Mesenteric fat pad (tissue), 1 donor: ENCODE results near the gene CYLC2. TPM values are rescaled to one million over a fixed set of nuclear protein-coding genes. Genes with fewer than 3 reads are reported as not detected.

ENCODE experiments used
- DNase-seq: peaks from one replicate; pipeline ENCODE4 v3.0.0-alpha.2; 2020; ENCODE audit warnings: low spot score
- long read RNA-seq: library from polyadenylated mRNA; unstranded; transcript quantifications from one replicate; pipeline ENCODE4 v2.0.0, GENCODE V29; 2020
- total RNA-seq: library from RNA; stranded (reverse); fragmentation: NEBNext Ultra II Directional; extraction: Animal tissue kit (Norgen Biotek cat#: 25700); gene quantifications from one replicate; pipeline ENCODE4 v1.2.1, GENCODE V29; 2021
- donor health status: DM: yes; HTN: yes; CAD: no.

Gene CYLC2, protein sequence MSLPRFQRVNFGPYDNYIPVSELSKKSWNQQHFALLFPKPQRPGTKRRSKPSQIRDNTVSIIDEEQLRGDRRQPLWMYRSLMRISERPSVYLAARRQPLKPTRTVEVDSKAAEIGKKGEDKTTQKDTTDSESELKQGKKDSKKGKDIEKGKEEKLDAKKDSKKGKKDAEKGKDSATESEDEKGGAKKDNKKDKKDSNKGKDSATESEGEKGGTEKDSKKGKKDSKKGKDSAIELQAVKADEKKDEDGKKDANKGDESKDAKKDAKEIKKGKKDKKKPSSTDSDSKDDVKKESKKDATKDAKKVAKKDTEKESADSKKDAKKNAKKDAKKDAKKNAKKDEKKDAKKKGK
- total RNA-seq, result not detected
- long read RNA-seq, result 0 reads

DNA sequence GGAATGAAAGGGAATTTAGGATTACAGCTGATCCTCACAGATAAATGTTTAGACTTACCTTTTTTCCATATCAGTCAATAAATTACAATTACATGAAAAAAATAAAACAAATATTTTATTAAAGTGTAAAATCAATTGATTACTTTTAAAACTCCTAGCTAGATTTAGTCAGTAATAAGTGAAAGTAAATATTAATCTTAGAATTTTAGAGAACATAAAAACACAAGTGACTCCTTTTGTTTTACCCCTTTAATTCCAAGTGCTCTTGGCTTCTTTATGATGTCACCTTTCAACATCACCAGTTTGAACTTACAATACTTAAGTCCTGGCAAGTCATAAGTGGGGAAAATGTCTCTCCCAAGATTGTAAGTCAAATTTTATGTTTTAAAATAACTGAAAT is at the start of gene CYLC2:
Gene CYLC2, plus strand, starts transcription at position 301 of the 400 bp plus-strand sequence. Its CDS starts 48 bp downstream, at position 349.
- DNase-seq, result no peak

DNA sequence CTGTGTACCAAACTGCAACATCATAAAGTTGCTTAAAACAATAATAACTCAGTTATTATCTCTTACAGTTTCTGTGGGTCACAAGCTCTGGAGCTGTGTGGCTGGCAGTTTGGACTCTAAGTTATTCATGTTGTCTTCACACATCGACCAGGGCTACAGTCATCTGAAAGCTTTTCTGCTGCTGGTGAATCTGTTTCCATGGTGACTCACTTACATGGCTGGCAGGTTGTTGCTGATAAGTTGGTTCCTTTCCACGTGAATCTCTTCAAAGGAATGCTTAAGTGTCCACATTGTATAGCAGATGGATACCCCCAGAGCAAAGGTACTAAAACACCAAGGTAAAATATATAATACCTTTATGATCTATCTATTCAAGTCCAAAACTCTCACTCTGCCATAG is 44.8 kb upstream of the CYLC2 start:
- DNase-seq, result no peak

DNA sequence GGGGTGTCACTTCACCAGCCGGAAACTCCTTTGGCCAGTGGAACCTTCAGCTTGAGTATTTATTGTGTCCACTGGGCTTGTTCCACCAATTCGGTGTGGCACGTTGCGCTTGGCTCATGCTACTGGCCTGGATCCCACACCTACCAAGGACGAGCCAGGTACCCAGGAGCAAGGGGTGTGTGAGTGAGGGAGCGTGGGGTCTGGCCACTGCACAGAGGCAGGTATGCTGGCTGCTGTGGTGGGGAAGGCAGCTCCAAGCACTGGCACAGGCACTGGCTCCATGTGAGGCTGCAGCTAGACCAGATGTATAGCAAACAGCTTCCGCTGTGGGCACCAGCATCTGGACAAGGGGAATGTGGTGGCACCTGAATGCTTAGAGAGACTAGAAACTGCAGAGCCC is 28.1 kb upstream of the CYLC2 start:
- DNase-seq, result no peak

DNA sequence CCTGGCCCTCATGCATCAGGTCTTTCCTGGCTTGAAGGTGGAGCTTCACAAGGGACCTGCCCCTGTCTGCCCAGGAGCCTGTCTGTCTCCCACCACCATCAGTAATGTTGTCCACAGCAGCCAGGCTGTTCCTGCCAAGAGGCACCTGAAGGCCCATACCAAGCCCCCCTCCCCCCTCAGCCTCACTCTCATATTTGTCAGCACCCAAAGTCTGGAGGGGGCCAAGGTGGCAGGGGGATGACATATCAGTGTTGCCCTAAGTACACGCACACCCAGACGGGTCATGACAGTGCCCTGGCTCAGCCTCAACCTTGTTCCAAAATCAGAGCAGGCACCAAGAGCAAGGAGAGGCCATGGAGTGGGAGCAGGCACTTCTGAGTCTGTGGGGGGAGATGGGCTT is 27.2 kb upstream of the CYLC2 start:
- no peak for DNase-seq

DNA sequence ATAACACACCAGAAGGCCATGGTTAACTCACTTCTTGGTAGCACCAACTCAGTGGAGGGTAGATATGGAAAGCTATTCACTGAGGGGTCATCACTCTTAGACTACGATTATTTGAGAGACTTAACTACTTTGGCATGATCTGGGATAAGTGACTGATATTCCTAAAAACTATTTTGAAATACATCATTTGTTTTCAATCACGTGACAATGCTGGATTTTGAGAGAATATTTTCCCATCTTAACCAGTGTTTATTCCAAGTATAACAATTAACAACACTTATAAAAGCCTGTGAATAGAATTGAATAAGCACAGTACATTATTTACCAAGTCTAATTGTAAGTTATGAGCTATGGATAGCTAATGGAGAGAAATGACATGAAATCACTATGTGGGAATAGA is 22.4 kb upstream of the CYLC2 start:
- no peak for DNase-seq

DNA sequence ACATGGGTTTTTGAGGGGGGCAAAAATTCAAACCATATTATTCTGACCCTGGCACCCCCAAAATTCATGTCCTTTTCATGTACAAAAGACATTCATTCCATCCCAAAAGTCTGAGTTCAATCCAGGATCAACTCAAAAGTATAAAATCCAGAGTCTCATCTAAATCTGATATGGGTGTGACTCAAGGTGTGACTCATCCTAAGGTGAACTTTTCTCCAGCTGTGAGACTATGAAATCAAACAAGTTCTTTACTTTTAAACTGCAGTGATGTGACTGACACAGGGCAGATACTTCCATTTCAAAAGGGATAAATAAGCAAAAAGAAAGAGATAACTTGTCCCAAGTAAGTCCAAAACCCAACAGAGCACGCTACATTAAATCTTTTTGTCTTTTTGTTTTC is 20.6 kb upstream of the CYLC2 start:
- DNase-seq, result no peak

DNA sequence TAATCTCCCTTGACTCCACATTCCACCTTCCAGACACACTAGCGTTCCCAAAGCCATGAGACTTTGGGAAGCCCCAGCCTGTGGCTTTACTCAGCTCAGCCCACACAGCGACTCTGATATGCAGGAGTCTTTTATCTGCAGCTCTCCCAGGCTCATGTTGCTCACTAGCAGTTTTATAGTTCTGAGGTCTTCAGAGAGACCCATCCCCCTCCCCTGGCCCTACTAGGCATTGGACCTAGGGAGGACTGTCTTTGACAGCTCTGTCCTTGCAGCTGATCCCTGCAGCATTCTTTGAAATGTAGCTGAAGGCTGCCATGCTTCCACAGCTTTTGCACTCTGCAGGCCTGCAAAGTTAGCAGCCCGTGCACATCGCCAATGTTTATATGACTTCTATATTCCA is 19.9 kb upstream of the CYLC2 start:
- no peak for DNase-seq

DNA sequence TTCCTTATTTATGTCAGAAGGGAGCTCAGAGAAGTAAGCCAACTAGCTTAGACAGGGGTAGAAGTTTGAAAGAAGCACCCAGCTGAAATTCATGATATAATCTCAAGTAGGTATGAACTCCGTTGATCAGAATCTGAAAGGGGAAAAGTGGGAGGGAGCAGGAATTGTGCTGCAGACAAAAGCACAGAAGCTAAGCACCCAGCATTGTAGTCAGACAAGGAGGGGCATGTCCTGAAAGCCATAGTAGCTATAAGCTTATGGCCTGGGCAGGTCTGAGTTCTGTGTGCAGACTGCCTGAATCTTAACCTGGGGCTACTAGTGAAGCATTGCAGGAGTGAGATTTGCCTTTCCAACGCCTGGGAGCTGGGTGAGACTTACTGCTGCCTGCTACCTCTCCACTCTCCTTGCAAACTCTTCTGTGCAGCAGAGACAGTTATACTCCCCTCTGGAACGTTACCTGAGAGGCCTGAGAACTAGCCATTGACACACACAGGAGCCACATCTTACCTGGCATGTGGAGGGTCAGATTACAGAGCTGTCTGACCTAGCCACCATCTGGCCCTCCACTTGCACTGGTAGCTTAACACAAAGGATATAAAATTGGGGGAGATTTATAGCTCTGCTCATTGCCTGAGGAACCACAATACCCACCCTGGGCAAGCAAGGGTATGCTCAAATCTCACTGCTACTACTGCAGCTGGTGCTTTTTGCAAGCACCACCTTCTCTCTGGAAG is 9.8 kb upstream of the CYLC2 start:
- DNase-seq, result no peak

DNA sequence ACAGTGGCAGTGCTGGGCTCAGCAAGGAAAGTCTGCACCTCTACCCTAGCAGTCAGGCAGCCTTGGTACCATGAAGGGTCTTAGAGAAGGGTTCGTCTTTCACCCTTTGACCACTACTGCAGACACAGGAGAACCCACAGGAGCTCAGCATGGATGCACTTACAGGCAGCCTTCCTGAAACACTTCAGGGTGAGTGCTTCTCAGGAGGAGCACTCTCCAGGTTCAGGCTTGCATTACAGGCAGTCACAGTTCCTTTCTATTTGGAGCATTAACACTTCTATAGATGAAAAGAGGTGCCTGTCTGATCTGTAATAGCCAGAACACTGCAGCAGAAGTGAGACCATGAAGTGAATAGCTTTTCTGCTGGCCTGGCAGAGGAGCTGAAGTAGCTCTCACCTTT is 8.7 kb upstream of the CYLC2 start:
- DNase-seq, result no peak

DNA sequence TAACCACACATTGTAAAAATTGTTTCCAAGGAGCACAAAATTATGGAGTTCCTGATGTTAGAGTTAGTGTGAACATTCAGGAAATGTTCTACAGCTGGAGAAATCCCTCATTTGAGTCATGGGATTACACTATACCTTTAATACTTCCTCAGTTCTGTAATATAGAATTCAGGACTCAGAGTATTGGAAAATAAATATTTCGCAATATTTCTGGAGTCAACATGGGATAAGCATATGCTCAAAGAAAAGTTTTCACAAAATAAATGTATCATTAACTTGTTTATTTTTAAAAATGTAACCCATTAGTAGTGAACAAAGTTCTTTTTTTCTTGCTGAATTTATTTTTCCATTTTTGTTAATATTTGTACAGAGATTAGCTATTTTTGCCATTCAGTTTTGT is 8.6 kb downstream of the CYLC2 start:
- no peak for DNase-seq

DNA sequence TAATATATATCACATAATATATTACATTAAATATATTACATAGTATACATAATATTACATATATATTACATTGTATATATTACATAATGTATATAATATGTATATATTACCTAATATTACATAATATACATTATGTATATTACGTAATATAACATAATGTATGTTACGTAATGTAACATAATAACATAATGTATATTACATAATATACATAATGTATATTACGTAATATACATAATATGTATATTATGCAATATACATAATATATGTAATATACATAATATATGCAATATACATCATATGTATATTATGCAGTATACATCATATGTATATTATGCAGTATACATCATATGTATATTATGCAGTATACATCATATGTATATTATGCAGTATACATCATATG is 19.1 kb downstream of the CYLC2 start:
- no peak for DNase-seq

DNA sequence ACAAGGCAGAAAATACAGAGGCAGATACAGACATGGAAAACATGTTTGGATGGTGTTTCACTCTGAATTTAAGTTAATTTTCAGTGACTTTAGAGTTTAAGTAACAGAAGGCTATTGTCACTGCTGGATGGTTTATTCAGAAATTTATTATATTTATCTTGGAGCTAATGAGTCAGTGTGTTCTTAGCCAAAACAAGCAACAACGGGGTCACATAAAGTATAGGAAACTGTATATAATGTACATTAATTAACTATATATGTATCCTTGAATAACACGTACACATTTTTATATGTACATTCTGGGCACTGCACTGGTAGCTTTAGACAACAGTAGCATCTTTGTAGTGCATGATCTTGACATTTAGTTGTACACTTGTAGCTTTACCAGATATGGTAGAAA is 30.7 kb downstream of the CYLC2 start:
- DNase-seq, result no peak

DNA sequence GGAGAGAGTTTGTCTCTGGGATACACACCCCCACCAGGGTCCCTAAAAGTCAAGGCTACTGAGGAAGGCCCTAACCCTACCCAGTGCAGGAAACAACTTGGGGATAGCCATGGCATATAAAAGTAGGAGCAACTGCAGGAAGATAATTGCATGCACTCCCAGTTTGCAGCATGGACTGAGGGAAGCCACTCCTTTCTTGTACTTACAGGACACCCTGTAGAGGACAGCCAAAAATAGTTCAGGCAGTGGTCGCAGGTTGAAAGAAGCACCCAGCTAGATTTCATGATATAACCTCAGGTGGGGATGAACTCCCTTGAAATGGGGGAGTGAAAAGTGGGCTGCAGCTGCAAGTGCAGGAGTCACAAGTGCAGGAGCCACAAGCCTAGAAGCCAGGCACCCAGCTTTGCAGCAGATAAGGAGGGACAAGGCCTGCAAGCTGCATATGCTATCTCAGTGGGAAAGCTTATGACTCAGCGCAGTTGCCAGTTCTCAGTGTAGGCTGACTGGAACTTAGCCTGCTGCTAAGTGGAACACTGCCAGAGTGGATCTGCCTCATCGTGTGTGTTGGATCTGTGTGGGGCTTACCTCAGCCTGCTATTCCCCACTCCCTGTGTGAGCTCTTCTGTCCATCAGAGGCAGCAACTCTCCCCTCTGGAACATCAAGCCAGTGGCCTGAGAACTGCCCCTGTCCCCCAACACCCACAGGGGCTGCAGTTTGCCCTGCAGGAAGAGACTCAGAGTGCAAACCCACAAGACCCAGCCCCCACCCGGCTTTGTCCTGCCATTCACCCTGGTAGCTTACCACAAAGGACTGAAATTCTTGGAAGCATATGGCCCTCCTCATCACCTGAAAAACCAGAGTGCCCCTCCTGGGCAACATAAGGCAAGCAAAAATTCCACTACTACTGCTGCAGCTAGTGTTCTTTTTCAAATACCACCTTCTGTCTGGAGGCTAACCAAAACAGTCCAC is 42.7 kb downstream of the CYLC2 start:
- DNase-seq, result no peak

DNA sequence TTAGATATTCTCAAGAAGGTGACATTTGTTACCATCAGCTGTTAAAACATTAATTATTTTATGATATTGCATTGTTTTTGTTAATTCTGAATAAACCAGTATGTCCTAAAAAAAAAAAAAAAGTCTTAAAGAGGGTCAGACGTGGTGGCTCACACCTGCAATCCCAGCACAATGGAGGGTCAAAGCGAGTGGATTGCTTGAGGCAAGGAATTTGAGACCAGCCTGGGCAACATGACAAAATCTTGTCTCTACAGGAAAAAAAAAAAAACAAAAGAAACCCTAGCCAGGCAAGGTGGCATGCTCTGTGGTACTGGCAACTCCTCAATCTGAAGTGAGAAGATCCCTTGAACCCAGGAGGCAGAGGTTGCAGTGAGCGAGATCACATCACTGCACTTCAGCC is 46.8 kb downstream of the CYLC2 start:
- no peak for DNase-seq
